Measurements from ENCODE around the gene ERP27. TPM values are rescaled to one million over a fixed set of nuclear protein-coding genes. Genes with fewer than 3 reads are reported as not detected.

ERP27 gene
- polyA plus RNA-seq, 1 of the 3 experiments (the other 2 are of a cell fraction) = 0.64 TPM

DNA sequence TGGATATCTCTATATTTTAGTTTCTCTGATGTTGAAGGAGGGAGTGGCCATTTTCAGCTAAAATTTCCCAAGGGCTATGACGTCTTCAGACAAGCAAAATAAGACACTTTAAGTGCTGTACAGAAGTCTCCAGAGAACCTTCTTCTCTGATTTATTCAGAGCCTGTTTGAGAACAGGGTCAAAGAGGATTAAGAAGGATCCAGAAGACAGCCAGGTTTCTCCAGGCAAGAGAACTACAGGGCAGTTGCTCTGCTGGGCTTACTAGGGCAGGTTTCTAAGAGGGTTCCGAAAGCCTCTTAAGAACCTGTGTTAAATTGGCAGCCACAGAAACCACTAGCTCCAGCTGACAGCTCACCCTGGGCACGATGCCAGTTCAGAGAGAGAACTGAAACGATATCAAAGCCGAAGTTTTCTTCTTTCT is 53.9 kb downstream of the ERP27 start:
- no peaks in the 10 kb centered on the region for H4K20me1 ChIP-seq (ENCODE audit: insufficient read depth)
- 10% methylated on average over 5 of the region's 5 CpGs for WGBS (ENCODE audit: low lambda C conversion rate)
- POLR2A ChIA-PET = no interaction called here
- H3K36me3 ChIP-seq (replicated peaks in 1 of 2; ENCODE audit: control insufficient read depth in 1 of 2, insufficient read depth in 2 of 2, low read length in 1 of 2) = peaks cover 2 to 11% of the 10 kb centered on the region in 2 experiments
- CTCF ChIA-PET = no interaction called here
- TF ChIP-seq GABPA (IDR thresholded peaks at IDR 0.05; ENCODE audit: low read depth) (no peak), RFX5 (IDR thresholded peaks at IDR 0.05; ENCODE audit: low read length) (no peak), REST (IDR thresholded peaks at IDR 0.05; ENCODE audit: low read depth, low read length) (no peak), JUND (IDR thresholded peaks at IDR 0.05) (0 out of 2 replicates have a peak, but pooled peaks have one; percentile 13), POLR2AphosphoS5 (IDR thresholded peaks at IDR 0.05; ENCODE audit: low read depth, low read length) (peak; percentile 34; the same call in 1 of the 2 replicates), PBX3 (IDR thresholded peaks at IDR 0.05) (peak; percentile 66), SMC3 (IDR thresholded peaks at IDR 0.05; ENCODE audit: low read depth, low read length) (no peak), ZBTB33 (IDR thresholded peaks at IDR 0.05; ENCODE audit: borderline replicate concordance, low read depth) (no peak), NFIC (IDR thresholded peaks at IDR 0.05; ENCODE audit: borderline replicate concordance) (peak; percentile 92), TCF12 (IDR thresholded peaks at IDR 0.05) (peak; percentile 47)
- peaks cover 9 to 11% of the 10 kb centered on the region in 2 experiments; a peak in 3 of 4 replicates for H3K4me1 ChIP-seq (ENCODE audit: control insufficient read depth in 1 of 2, insufficient read depth in 2 of 2, low read depth in 1 of 2, low read length in 1 of 2)
- H3K27ac ChIP-seq (ENCODE audit: low read depth in 2 of 2, low read length in 1 of 2) = peak overlapping the region; percentile 68 to 75; a peak in 3 of 4 replicates
- H3K9ac ChIP-seq = peak overlapping the region; percentile 51; the same call in 1 of the 2 replicates
- peak overlapping the region; percentile 45 to 55; a peak in 3 of 4 replicates for H3K4me3 ChIP-seq (ENCODE audit: low read depth in 2 of 2, low read length in 1 of 2)
- peak overlapping the region; percentile 77 for H3K4me2 ChIP-seq
- H3K9me2 ChIP-seq = no peaks in the 10 kb centered on the region; the same call in 1 of the 2 replicates
- H3K27me3 ChIP-seq (ENCODE audit: insufficient read depth) = no peaks in the 10 kb centered on the region
- H3K9me3 ChIP-seq = no peaks in the 10 kb centered on the region
- DNase-seq = peak; percentile 9
- H3F3A ChIP-seq (replicated peaks; ENCODE audit: insufficient read depth) = no peaks in the 10 kb centered on the region
- H2AFZ ChIP-seq (ENCODE audit: low read depth) = 0 out of 2 replicates have a peak overlapping the region, but pooled peaks have one; percentile 7
- H3K79me2 ChIP-seq (ENCODE audit: insufficient read depth) = no peaks in the 10 kb centered on the region

GRCh38 chr12:14883686-14884085 is 54.7 kb downstream of the ERP27 start:
- no peak overlapping the region for H3K27ac ChIP-seq (ENCODE audit: low read depth in 2 of 2, low read length in 1 of 2)
- H3K4me3 ChIP-seq (ENCODE audit: low read depth in 2 of 2, low read length in 1 of 2) = no peak overlapping the region
- no peaks in the 10 kb centered on the region for H4K20me1 ChIP-seq (ENCODE audit: insufficient read depth)
- ChIA-PET POLR2A (no interaction called here), CTCF (no interaction called here)
- no peak overlapping the region for H3K9ac ChIP-seq
- H3F3A ChIP-seq (replicated peaks; ENCODE audit: insufficient read depth) = no peaks in the 10 kb centered on the region
- no peak overlapping the region for H2AFZ ChIP-seq (ENCODE audit: low read depth)
- H3K9me3 ChIP-seq = no peaks in the 10 kb centered on the region
- no peaks in the 10 kb centered on the region; the same call in 1 of the 2 replicates for H3K9me2 ChIP-seq
- H3K27me3 ChIP-seq (ENCODE audit: insufficient read depth) = no peaks in the 10 kb centered on the region
- no peaks in the 10 kb centered on the region for H3K79me2 ChIP-seq (ENCODE audit: insufficient read depth)
- H3K36me3 ChIP-seq (replicated peaks in 1 of 2; ENCODE audit: control insufficient read depth in 1 of 2, insufficient read depth in 2 of 2, low read length in 1 of 2) = peaks cover 2 to 11% of the 10 kb centered on the region in 2 experiments
- DNase-seq = no peak
- WGBS (ENCODE audit: low lambda C conversion rate) = 87% methylated on average over 10 of the region's 10 CpGs
- H3K4me2 ChIP-seq = peak overlapping the region; percentile 77; the same call in 1 of the 2 replicates
- peaks cover 9 to 11% of the 10 kb centered on the region in 2 experiments; a peak in 3 of 4 replicates for H3K4me1 ChIP-seq (ENCODE audit: control insufficient read depth in 1 of 2, insufficient read depth in 2 of 2, low read depth in 1 of 2, low read length in 1 of 2)
- TF ChIP-seq USF2 (IDR thresholded peaks at IDR 0.05; ENCODE audit: borderline replicate concordance, low read depth, low read length) (no peak), TAF1 (IDR thresholded peaks at IDR 0.05; ENCODE audit: borderline replicate concordance, low read depth, low read length) (no peak), ZBTB33 (IDR thresholded peaks at IDR 0.05; ENCODE audit: borderline replicate concordance, low read depth) (no peak), FOXM1 (IDR thresholded peaks at IDR 0.05; ENCODE audit: low read depth) (no peak), SMC3 (IDR thresholded peaks at IDR 0.05; ENCODE audit: low read depth, low read length) (no peak)
